ENCODE data around the gene KIZ. TPM values are rescaled to one million over a fixed set of nuclear protein-coding genes. Genes with fewer than 3 reads are reported as not detected.

The KIZ gene
- total RNA-seq, 1 donor from 2014 or later = 11.4 TPM

- no peaks in the 10 kb centered on the region for H3K27me3 ChIP-seq (ENCODE audit: control insufficient read depth, insufficient read depth, low read length)
- no peak for DNase-seq (ENCODE audit: low read depth)
- TF ChIP-seq, protein P1, sequence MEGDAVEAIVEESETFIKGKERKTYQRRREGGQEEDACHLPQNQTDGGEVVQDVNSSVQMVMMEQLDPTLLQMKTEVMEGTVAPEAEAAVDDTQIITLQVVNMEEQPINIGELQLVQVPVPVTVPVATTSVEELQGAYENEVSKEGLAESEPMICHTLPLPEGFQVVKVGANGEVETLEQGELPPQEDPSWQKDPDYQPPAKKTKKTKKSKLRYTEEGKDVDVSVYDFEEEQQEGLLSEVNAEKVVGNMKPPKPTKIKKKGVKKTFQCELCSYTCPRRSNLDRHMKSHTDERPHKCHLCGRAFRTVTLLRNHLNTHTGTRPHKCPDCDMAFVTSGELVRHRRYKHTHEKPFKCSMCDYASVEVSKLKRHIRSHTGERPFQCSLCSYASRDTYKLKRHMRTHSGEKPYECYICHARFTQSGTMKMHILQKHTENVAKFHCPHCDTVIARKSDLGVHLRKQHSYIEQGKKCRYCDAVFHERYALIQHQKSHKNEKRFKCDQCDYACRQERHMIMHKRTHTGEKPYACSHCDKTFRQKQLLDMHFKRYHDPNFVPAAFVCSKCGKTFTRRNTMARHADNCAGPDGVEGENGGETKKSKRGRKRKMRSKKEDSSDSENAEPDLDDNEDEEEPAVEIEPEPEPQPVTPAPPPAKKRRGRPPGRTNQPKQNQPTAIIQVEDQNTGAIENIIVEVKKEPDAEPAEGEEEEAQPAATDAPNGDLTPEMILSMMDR (IDR thresholded peaks at IDR 0.05; ENCODE audit: insufficient read depth, low read length, poor library complexity, severe bottlenecking) = no peak
These were observed 19.5 kb downstream of the KIZ start for GRCh38 chr20:21145424-21145823.

GRCh38 chr20:21146215-21146614, 20.3 kb downstream of the KIZ start:
- TF ChIP-seq, protein P1 (IDR thresholded peaks at IDR 0.05; ENCODE audit: insufficient read depth, low read length, poor library complexity, severe bottlenecking) = no peak
- no peaks in the 10 kb centered on the region for H3K36me3 ChIP-seq (ENCODE audit: control insufficient read depth, insufficient read depth, low read length)

More at GRCh38 chr20:21145424-21145823, 19.5 kb downstream of the KIZ start:
- Histone ChIP-seq H3K36me3 (ENCODE audit: control insufficient read depth, insufficient read depth, low read length) (no peaks in the 10 kb centered on the region), H3K4me3 (ENCODE audit: low read depth, low read length) (no peak overlapping the region)

GRCh38 chr20:21147593-21147992, 21.7 kb downstream of the KIZ start:
- Histone ChIP-seq H3K4me3 (ENCODE audit: low read depth, low read length) (no peak overlapping the region), H3K36me3 (ENCODE audit: control insufficient read depth, insufficient read depth, low read length) (no peaks in the 10 kb centered on the region), H3K27me3 (ENCODE audit: control insufficient read depth, insufficient read depth, low read length) (no peaks in the 10 kb centered on the region)
- no peak for DNase-seq (ENCODE audit: low read depth)
- TF ChIP-seq, protein P1 (IDR thresholded peaks at IDR 0.05; ENCODE audit: insufficient read depth, low read length, poor library complexity, severe bottlenecking) = no peak

More at GRCh38 chr20:21146215-21146614, 20.3 kb downstream of the KIZ start:
- H3K27me3 ChIP-seq (ENCODE audit: control insufficient read depth, insufficient read depth, low read length) = no peaks in the 10 kb centered on the region
- DNase-seq (ENCODE audit: low read depth) = no peak
- H3K4me3 ChIP-seq (ENCODE audit: low read depth, low read length) = no peak overlapping the region

DNA sequence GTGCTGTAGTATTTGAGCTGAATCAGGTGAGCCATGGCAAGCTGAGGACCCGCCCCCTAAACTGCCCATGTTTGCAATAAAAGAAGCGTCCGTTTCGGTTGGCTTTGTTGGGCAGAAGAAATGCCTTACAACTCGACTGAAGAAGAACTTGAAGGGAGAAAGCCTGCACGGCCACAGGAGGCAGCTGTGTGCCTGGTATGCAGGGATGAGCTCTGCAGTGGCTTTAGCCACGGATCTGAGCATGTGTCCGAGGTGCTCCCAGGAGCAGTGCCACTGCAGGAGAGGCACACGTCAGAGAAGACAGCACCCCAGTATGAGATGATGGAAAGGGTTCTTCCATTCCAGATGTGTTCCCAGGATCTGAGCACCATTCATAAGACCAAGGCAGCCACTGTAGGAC, 23.5 kb downstream of the KIZ start:
- DNase-seq (ENCODE audit: low read depth) = no peak
- TF ChIP-seq, protein P1 (IDR thresholded peaks at IDR 0.05; ENCODE audit: insufficient read depth, low read length, poor library complexity, severe bottlenecking) = no peak
- H3K4me3 ChIP-seq (ENCODE audit: low read depth, low read length) = no peak overlapping the region

DNA sequence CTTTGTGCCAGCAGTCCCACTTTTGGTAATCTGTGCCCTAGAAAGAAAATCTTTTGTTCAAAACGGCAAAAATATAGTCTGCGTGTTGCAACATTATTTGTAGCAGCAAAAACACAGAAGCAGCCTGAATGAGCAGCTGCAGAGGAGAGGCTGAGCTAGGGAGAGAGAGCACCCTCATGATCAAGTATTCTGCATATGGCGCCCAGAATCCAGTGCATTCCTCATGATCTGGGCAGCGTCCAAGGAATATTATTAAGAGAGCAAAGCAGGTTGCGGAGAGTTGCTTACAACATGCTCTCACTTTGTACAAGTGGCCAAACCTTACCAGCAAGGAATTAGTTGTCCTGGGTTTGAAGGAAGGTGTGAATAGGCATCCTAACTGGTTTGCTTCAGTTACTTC, 25.9 kb downstream of the KIZ start:
- TF ChIP-seq, protein P1 (IDR thresholded peaks at IDR 0.05; ENCODE audit: insufficient read depth, low read length, poor library complexity, severe bottlenecking) = no peak
- DNase-seq (ENCODE audit: low read depth) = no peak
- Histone ChIP-seq H3K36me3 (ENCODE audit: control insufficient read depth, insufficient read depth, low read length) (no peaks in the 10 kb centered on the region), H3K4me3 (ENCODE audit: low read depth, low read length) (no peak overlapping the region), H3K27me3 (ENCODE audit: control insufficient read depth, insufficient read depth, low read length) (no peaks in the 10 kb centered on the region)

More for the DNA sequence above, 23.5 kb downstream of the KIZ start:
- no peaks in the 10 kb centered on the region for H3K27me3 ChIP-seq (ENCODE audit: control insufficient read depth, insufficient read depth, low read length)
- H3K36me3 ChIP-seq (ENCODE audit: control insufficient read depth, insufficient read depth, low read length) = no peaks in the 10 kb centered on the region

- Histone ChIP-seq H3K36me3 (ENCODE audit: control insufficient read depth, insufficient read depth, low read length) (no peaks in the 10 kb centered on the region), H3K27me3 (ENCODE audit: control insufficient read depth, insufficient read depth, low read length) (no peaks in the 10 kb centered on the region), H3K4me3 (ENCODE audit: low read depth, low read length) (no peak overlapping the region)
- TF ChIP-seq, protein P1 (IDR thresholded peaks at IDR 0.05; ENCODE audit: insufficient read depth, low read length, poor library complexity, severe bottlenecking) = no peak
- DNase-seq (ENCODE audit: low read depth) = no peak
These were observed 28.8 kb downstream of the KIZ start for GRCh38 chr20:21154692-21155091.

Data from kidney epithelial cell (primary cell).